GM12878 (cell line): Measurements from ENCODE around the gene ELOA. TPM values are rescaled to one million over a fixed set of nuclear protein-coding genes. Genes with fewer than 3 reads are reported as not detected.

Source experiments
- ATF7 ChIP-seq: fragments of 450-650 bp; IDR thresholded peaks from 2 replicates; pipeline ENCODE4 v1.6.1; 2016; ENCODE audit warnings: low read depth, mild to moderate bottlenecking
- CTCF ChIP-seq, 3 experiments: IDR thresholded peaks in 2 of 3; conservative IDR thresholded peaks in 1 of 3; 2 replicates each; pipeline ENCODE4 v1.5.1; 2011; ENCODE audit warnings: low read depth in 3 of 3, low read length in 3 of 3, mild to moderate bottlenecking in 3 of 3, control low read depth in 2 of 3, moderate library complexity in 2 of 3, inconsistent platforms in 1 of 3, mixed read lengths in 1 of 3; ENCODE audit not compliant: control insufficient read depth in 2 of 3, insufficient read depth in 1 of 3; ENCODE audit errors: extremely low read depth in 1 of 3
- CUX1 ChIP-seq: IDR thresholded peaks from 2 replicates; pipeline ENCODE4 v1.6.1; 2012; ENCODE audit warnings: improper control_type of control experiment, low read depth, low read length; ENCODE audit not compliant: insufficient replicate concordance
- EGR1 ChIP-seq, 2 experiments: IDR thresholded peaks; 1 replicate in 1 of 2; 2 replicates in 1 of 2; pipeline ENCODE4 v1.6.1; 2011 to 2012; ENCODE audit warnings: low read depth in 2 of 2, low read length in 2 of 2, borderline replicate concordance in 1 of 2, mild to moderate bottlenecking in 1 of 2, moderate library complexity in 1 of 2
- IKZF2 ChIP-seq, 2 experiments: fragments of 450-650 bp; IDR thresholded peaks; 2 replicates each; pipeline ENCODE4 v1.6.1; 2017; ENCODE audit warnings: mild to moderate bottlenecking in 2 of 2, moderate library complexity in 2 of 2
- MXI1 ChIP-seq: fragments of 150-350 bp; IDR thresholded peaks from 2 replicates; pipeline ENCODE4 v1.6.1; 2011; ENCODE audit warnings: low read depth, mild to moderate bottlenecking, inconsistent platforms, low read length, improper control_type of control experiment
- NR2C1 ChIP-seq: fragments of 450-650 bp; IDR thresholded peaks from 2 replicates; pipeline ENCODE4 v1.6.1; 2017; ENCODE audit warnings: antibody characterized with exemption, mild to moderate bottlenecking, moderate library complexity
- RUNX3 ChIP-seq: IDR thresholded peaks from 2 replicates; pipeline ENCODE4 v1.6.1; 2012; ENCODE audit warnings: low read length, inconsistent platforms
- STAT3 ChIP-seq: IDR thresholded peaks from 2 replicates; pipeline ENCODE4 v1.6.1; 2011; ENCODE audit warnings: low read depth, low read length, improper control_type of control experiment
- USF1 ChIP-seq: IDR thresholded peaks from 2 replicates; pipeline ENCODE4 v1.6.1; 2011; ENCODE audit warnings: borderline replicate concordance, low read depth, mild to moderate bottlenecking, moderate library complexity, mixed read lengths, low read length; ENCODE audit not compliant: insufficient read depth; ENCODE audit errors: extremely low read length
- YY1 ChIP-seq: IDR thresholded peaks from 2 replicates; pipeline ENCODE4 v1.6.1; 2011; ENCODE audit warnings: low read depth, mild to moderate bottlenecking, low read length
- ZNF217 ChIP-seq: fragments of 450-650 bp; IDR thresholded peaks from 2 replicates; pipeline ENCODE4 v1.6.1; 2017; ENCODE audit warnings: antibody characterized with exemption, mild to moderate bottlenecking
- polyA plus RNA-seq, 11 experiments: library from polyadenylated mRNA; depleted of rRNA in 4 of 11; unstranded in 6 of 11; stranded (reverse) in 5 of 11; fragments of >200 nt; fragmentation: Nextera tagmentation in 4 of 11; fragmentation: Illumina TruSeq in 1 of 11; extraction: Ambion mirVana in 4 of 11; extraction: Trizol in 1 of 11; gene quantifications; 1 replicate in 1 of 11; 2 replicates in 10 of 11; pipeline versions ENCODE4 v1.2.1 to v1.2.3, GENCODE V29; 2011 to 2016; ENCODE audit warnings: inconsistent platforms in 2 of 11, missing spikeins in 2 of 11, low read depth in 1 of 11
- total RNA-seq, 4 experiments: library from RNA; depleted of rRNA in 3 of 4; stranded (reverse); fragments of >200 nt in 3 of 4; fragmentation: Illumina TruSeq in 1 of 4; extraction: Trizol in 1 of 4; gene quantifications; 2 replicates each; pipeline versions ENCODE4 v1.2.1 to v1.2.3, GENCODE V29; 2013 to 2021
- TF ChIP-seq, protein P1 (sequence below): fragments of 450-650 bp; IDR thresholded peaks from 2 replicates; pipeline ENCODE4 v1.6.1; 2017; ENCODE audit warnings: mild to moderate bottlenecking, moderate library complexity

The ELOA gene
- total and polyA plus RNA-seq, 10 of the 15 experiments (the other 5 are each of a cell fraction or from before 2014, with no cell fraction given), result 20.1 to 63.6 (median 39.8) TPM

DNA sequence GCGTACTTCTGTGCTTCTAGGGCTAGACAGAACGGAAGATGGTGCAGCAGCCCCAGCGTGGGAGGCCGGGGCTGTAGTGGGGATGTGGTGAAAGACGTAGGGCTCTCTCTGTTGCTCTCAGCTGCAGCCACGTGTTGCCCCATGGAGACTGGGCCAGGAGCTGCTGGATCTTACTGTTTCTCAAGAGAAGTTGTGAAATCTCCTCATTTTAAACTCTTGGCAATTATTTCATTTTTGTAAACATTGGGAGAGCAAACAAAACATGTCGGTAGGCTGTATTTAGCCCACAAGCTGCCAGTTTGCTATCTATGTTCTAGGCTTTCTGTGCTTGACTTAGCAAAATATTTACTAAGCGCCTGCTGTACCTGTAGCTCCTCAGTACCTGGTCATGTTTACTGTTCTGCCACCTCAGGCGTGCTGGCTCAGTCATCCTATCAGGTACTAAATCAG lies 15.9 kb upstream of the ELOA start (continued):
- TF ChIP-seq, protein P1, sequence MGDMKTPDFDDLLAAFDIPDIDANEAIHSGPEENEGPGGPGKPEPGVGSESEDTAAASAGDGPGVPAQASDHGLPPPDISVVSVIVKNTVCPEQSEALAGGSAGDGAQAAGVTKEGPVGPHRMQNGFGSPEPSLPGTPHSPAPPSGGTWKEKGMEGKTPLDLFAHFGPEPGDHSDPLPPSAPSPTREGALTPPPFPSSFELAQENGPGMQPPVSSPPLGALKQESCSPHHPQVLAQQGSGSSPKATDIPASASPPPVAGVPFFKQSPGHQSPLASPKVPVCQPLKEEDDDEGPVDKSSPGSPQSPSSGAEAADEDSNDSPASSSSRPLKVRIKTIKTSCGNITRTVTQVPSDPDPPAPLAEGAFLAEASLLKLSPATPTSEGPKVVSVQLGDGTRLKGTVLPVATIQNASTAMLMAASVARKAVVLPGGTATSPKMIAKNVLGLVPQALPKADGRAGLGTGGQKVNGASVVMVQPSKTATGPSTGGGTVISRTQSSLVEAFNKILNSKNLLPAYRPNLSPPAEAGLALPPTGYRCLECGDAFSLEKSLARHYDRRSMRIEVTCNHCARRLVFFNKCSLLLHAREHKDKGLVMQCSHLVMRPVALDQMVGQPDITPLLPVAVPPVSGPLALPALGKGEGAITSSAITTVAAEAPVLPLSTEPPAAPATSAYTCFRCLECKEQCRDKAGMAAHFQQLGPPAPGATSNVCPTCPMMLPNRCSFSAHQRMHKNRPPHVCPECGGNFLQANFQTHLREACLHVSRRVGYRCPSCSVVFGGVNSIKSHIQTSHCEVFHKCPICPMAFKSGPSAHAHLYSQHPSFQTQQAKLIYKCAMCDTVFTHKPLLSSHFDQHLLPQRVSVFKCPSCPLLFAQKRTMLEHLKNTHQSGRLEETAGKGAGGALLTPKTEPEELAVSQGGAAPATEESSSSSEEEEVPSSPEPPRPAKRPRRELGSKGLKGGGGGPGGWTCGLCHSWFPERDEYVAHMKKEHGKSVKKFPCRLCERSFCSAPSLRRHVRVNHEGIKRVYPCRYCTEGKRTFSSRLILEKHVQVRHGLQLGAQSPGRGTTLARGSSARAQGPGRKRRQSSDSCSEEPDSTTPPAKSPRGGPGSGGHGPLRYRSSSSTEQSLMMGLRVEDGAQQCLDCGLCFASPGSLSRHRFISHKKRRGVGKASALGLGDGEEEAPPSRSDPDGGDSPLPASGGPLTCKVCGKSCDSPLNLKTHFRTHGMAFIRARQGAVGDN, result peak; percentile 22; the same call in 1 of the 2 replicates
- TF ChIP-seq MXI1 (0 out of 2 replicates have a peak, but pooled peaks have one; percentile 70), RUNX3 (peak; percentile 75), STAT3 (no peak), USF1 (peak; percentile 37), ZNF217 (no peak), CTCF (IDR thresholded peaks at IDR 0.05 in 2 of 3, conservative IDR thresholded peaks at IDR 0.05 in 1 of 3; ENCODE audit: control insufficient read depth in 2 of 3, extremely low read depth in 1 of 3, insufficient read depth in 1 of 3, low read depth in 3 of 3, low read length in 3 of 3) (peak in 1 of 3 experiments; percentile 21; a peak in 1 of 6 replicates), ATF7 (0 out of 2 replicates have a peak, but pooled peaks have one; percentile 34), EGR1 (IDR thresholded peaks at IDR 0.05; ENCODE audit: borderline replicate concordance in 1 of 2, low read depth in 2 of 2, low read length in 2 of 2) (peak in 1 of 2 experiments; percentile 91; a peak in 2 of 3 replicates), CUX1 (no peak), NR2C1 (no peak), YY1 (peak; percentile 77), IKZF2 (IDR thresholded peaks at IDR 0.05) (0 out of 4 replicates have a peak, but pooled peaks of 1 of the 2 experiments have one; percentile 22)
- TF ChIP-seq, all 136 proteins: peak for 18
